Stomach smooth muscle (tissue), 2 donors: ENCODE measurements around the gene ZGPAT.
"Not testable (repeated sequence)": the region's sequence is repeated elsewhere in the genome, so short reads cannot be mapped to it uniquely, and the experiment has no call there.

Source experiments
- H3K27ac ChIP-seq: one replicate; pipeline ENCODE4 v1.7.0; 2013; ENCODE audit warnings: mild to moderate bottlenecking, low read length, inconsistent platforms
- H3K27me3 ChIP-seq, 2 donors: one replicate each; pipeline ENCODE4 v1.7.0; 2013; ENCODE audit warnings: low read length in 2 of 2; ENCODE audit not compliant: insufficient read depth in 2 of 2, control insufficient read depth in 1 of 2
- H3K36me3 ChIP-seq, 2 donors: one replicate each; pipeline ENCODE4 v1.7.0; 2013; ENCODE audit warnings: low read length in 2 of 2; ENCODE audit not compliant: control insufficient read depth in 2 of 2, insufficient read depth in 2 of 2
- H3K4me1 ChIP-seq: one replicate; pipeline ENCODE4 v1.7.0; 2013; ENCODE audit warnings: low read length; ENCODE audit not compliant: control insufficient read depth, insufficient read depth
- H3K4me3 ChIP-seq, 2 donors: one replicate each; pipeline ENCODE4 v1.7.0; 2013; ENCODE audit warnings: low read length in 2 of 2
- H3K9ac ChIP-seq, 2 donors: one replicate each; pipeline ENCODE4 v1.7.0; 2013; ENCODE audit warnings: low read length in 2 of 2, mild to moderate bottlenecking in 1 of 2
- H3K9me3 ChIP-seq, 2 donors: one replicate each; pipeline ENCODE4 v1.7.0; 2013; ENCODE audit warnings: low read length in 2 of 2; ENCODE audit not compliant: control insufficient read depth in 2 of 2
- donor health status: healthy.
- donor health status: Pancreatic carcinoma.

ZGPAT gene

DNA sequence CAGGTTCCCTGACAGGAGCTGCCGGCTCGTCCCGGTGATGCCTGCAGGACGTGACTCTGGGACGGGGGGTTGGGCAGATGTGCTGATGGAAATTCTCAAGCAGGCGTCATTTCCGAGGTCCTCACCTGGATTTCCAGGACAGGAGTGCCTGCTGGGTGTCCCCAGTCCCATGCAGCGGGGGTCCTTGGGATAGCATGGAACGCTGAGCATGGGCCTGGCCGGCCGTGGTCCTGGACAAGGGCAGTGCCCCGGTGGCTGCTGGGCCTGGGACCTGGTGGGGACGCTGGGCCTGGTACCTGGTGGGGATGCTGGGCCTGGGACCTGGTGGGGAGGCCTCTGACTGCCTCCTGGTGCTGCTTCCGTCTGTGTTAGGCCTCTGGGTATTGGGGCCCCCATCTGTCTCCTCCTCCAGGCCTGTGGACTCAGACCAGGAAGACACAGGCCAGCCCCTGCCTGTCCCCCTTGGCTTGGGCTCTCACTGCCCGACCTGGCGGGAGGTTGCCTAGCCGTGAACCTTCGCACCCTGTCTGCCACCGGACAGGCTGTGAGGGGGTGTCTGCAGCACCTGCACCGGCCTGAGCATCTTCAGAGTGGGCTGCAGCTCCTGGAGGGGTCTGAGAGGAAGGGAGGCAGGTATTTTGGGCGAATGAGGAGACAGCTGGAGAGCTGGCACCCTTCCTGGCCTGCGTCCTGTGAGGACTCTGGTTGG, 43.5 kb upstream of the ZGPAT start:
- Histone ChIP-seq H3K4me3 (no peak overlapping the region), H3K27ac (no peak overlapping the region), H3K27me3 (no peaks in the 10 kb centered on the region), H3K9me3 (no peaks in the 10 kb centered on the region), H3K9ac (no peak overlapping the region), H3K4me1 (peaks cover 3% of the 10 kb centered on the region), H3K36me3 (peaks cover 39 to 41% of the 10 kb centered on the region in 2 donors)

DNA sequence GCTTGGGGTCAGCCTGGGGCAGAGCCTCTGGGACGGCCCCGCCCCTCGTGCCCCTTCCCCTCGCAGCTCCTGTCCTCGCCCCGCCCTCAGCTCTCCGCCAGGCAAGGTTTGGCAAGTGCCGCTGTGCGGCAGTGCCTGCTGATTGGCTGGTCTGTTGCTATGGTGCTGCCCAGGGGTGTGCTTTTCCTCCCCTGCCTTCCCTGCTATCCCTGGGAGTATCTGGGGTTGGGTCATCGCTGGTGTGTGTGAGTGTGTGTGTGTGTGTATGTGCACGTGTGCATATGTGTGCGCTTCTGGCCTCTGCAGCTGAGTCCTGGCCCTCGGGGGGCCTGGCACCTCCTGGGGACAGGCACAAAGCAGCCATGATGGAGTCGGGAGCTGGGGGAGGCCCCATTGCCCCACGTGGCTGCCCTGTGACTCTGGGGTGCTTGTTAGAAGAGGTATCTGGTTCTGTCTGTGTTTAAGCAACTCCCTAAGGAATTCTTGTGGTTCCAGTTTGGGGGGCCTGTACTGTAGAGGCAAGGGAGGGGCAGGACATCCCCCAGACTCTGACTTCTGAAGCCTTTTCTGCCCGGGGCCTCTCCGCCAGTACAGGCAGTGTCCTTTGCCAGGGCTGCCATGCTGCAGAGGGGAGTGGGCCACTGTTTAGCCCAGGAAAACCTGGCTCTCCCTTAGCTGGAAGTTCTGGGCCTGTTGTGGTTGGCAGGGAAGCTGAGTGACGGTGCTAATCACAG, 42.8 kb upstream of the ZGPAT start:
- no peak overlapping the region for H3K9ac ChIP-seq
- H3K4me3 ChIP-seq: no peak overlapping the region
- H3K4me1 ChIP-seq: no peaks in the 10 kb centered on the region
- H3K9me3 ChIP-seq: no peaks in the 10 kb centered on the region
- H3K27ac ChIP-seq: no peak overlapping the region
- no peaks in the 10 kb centered on the region for H3K27me3 ChIP-seq
- H3K36me3 ChIP-seq: peaks cover 41% of the 10 kb centered on the region in 2 donors

DNA sequence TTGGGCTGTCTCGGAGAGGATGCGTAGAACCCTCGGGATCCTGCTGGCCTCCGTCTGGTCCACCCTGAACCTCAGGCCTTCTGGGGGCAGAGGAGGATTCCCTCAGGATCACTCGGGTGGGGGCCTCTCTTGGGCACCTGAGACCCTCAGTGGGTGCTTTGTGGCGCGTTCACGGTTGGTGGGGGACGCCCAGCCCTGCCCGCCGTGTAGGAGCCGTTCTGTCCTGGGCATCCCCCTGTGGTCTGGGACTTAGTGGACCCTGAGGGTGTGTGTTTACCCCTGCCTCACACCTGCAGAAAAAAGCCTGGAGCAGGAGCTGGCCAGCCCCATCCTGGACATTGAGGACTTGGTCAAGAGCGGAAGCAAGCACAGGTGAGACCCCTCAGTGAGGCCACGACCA, 42.1 kb upstream of the ZGPAT start:
- Histone ChIP-seq H3K4me1 (no peaks in the 10 kb centered on the region), H3K27me3 (no peaks in the 10 kb centered on the region), H3K4me3 (no peak overlapping the region), H3K36me3 (peaks cover 41 to 43% of the 10 kb centered on the region in 2 donors), H3K9ac (no peak overlapping the region), H3K9me3 (no peaks in the 10 kb centered on the region), H3K27ac (no peak overlapping the region)

DNA sequence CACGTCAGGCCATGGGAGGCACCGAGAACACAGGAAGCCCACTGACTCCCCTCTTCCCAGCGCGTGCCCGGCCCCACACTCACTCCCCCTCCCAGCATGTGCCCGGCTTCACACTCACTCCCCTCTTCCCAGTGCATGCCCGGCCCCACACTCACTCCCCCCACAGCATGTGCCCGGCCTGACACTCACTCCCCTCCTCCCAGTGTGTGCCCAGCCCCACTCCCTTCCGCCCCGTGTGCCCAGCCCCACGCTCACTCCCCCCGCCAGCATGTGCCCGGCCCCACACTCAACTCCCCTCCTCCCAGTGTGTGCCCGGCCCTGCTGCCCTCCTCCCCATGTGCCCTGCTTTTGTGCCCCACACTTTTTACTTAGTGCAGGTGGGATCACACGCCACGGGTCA, 40.0 kb upstream of the ZGPAT start:
- H3K27me3 ChIP-seq: no peaks in the 10 kb centered on the region

DNA sequence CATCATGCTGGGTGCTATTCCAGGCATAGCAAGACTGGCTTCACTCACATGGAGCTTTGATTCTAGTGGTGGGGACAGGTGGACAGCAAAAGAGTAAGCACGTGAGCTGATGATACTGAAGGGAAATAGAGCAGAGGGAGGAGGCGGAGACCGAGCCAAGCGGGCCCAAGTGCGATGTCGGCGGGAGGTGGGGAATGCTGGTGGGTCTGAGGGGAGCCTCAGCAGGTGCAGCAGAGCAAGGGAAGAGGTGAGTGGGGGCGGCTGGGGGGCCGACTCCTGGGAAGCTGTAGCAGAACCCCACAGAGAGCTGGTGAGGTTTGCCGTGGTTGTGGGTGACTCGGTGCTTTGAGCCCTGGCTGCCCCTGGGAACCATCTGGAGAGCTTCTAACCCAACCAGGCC, 39.5 kb upstream of the ZGPAT start:
- no peak overlapping the region for H3K9ac ChIP-seq
- peaks cover 29 to 32% of the 10 kb centered on the region in 2 donors for H3K36me3 ChIP-seq

More for the DNA sequence above, 40.0 kb upstream of the ZGPAT start:
- H3K36me3 ChIP-seq: peaks cover 32 to 37% of the 10 kb centered on the region in 2 donors
- H3K27ac ChIP-seq: no peak overlapping the region
- no peak overlapping the region for H3K4me3 ChIP-seq
- no peaks in the 10 kb centered on the region for H3K9me3 ChIP-seq
- H3K9ac ChIP-seq: no peak overlapping the region
- H3K4me1 ChIP-seq: no peaks in the 10 kb centered on the region

DNA sequence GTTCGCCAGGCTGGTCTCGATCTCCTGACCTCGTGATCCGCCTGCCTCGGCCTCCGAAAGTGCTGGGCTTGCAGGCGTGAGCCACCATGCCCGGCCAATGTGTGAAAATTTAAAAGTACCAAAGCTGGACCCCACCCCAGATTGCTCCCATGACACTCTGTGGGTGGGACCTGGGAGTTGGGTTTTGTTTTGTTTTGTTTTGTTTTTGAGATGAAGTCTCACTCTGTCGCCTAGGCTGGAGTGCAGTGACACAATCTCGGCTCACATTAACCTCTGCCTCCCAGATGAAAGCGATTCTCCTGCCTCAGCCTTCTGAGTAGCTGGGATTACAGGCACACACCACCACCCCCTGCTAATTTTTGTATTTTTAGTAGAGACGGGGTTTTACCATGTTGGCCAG, 36.1 kb upstream of the ZGPAT start:
- H3K9me3 ChIP-seq, H3K27ac ChIP-seq, H3K27me3 ChIP-seq, H3K9ac ChIP-seq, H3K4me3 ChIP-seq, H3K4me1 ChIP-seq: not testable (repeated sequence)
- peaks cover 35 to 36% of the 10 kb centered on the region in 2 donors for H3K36me3 ChIP-seq

More for the DNA sequence above, 39.5 kb upstream of the ZGPAT start:
- Histone ChIP-seq H3K27ac (no peak overlapping the region), H3K9me3 (no peaks in the 10 kb centered on the region), H3K27me3 (no peaks in the 10 kb centered on the region), H3K4me1 (no peaks in the 10 kb centered on the region), H3K4me3 (no peak overlapping the region)

DNA sequence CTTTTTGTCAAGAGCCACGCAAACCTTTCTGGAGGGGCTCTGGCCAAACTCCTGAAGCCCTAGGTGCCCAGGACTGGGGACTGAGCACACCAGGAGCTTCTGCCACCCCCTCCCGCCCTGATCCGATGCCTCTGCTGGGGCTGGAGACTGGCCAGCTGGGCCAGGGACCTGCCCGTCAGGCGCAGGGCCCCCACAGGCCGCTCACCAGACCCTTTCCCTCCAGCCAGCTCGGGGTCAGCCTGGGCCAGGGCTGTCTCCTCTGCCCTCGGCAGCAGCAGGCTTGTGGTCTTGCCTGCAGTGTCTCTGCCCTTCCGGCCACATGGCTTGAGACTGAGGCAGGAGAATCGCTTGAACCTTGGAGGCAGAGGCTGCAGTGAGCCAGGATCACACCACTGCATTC, 35.2 kb upstream of the ZGPAT start:
- Histone ChIP-seq H3K9ac (no peak overlapping the region), H3K27ac (no peak overlapping the region), H3K36me3 (peaks cover 30 to 32% of the 10 kb centered on the region in 2 donors), H3K4me1 (no peaks in the 10 kb centered on the region), H3K27me3 (no peaks in the 10 kb centered on the region), H3K4me3 (no peak overlapping the region), H3K9me3 (no peaks in the 10 kb centered on the region)

DNA sequence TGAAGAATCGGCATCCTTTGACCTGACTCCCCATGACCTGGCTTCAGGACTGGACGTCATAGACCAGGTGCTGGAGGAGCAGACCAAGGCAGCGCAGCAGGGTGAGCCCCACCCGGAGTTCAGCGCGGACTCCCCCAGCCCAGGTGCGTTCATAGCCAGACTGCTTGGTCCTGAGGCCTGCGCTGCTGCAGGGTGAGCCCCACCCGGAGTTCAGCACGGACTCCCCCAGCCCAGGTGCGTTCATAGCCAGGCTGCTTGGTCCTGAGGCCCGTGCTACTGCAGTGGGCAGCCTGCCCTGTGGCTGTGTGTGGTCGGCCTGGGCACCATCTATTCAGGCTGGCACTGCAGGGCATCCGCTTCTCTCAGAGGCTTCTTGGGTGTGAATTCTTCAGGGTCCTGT, 33.9 kb upstream of the ZGPAT start:
- H3K36me3 ChIP-seq: peaks cover 25 to 32% of the 10 kb centered on the region in 2 donors

DNA sequence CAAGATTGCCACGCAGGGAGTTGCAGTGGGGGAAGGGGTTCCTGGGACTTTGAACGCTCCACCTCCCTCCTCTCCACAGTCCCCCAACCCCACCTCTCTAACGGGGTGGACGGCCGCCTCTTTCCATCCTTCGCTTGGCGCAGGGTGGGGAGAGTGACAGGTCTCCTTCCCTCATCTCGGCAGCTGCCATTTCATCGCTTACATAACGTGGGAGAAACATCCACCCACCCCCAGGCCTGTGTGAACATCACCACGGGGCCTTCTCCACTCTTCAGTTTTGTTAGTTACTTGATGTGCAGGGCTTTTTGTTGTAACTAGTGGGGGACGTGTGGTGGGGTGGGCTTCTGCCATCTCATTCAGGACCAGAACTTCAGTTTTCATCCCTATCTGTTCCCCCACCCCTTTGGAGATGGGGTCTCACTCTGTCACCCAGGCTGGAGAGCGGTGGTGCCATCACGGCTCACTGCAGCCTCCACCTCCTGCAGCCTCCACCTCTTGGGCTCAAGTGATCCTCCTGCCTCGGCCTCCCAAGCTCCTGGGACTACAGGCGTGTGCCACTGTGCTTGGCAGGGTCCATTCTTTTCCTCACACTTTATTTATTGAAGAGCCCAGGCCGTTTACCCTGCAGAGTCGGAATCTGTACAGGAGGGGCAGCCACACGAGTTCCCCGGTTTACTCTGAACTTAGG, 32.0 kb upstream of the ZGPAT start:
- Histone ChIP-seq H3K36me3 (peaks cover 18 to 31% of the 10 kb centered on the region in 2 donors), H3K27ac (no peak overlapping the region), H3K9ac (no peak overlapping the region), H3K9me3 (no peaks in the 10 kb centered on the region), H3K4me3 (no peak overlapping the region), H3K27me3 (no peaks in the 10 kb centered on the region), H3K4me1 (no peaks in the 10 kb centered on the region)

More for the DNA sequence above, 33.9 kb upstream of the ZGPAT start:
- H3K27ac ChIP-seq: no peak overlapping the region
- H3K4me3 ChIP-seq: no peak overlapping the region
- H3K27me3 ChIP-seq: no peaks in the 10 kb centered on the region
- H3K4me1 ChIP-seq: no peaks in the 10 kb centered on the region
- no peaks in the 10 kb centered on the region for H3K9me3 ChIP-seq
- no peak overlapping the region for H3K9ac ChIP-seq

DNA sequence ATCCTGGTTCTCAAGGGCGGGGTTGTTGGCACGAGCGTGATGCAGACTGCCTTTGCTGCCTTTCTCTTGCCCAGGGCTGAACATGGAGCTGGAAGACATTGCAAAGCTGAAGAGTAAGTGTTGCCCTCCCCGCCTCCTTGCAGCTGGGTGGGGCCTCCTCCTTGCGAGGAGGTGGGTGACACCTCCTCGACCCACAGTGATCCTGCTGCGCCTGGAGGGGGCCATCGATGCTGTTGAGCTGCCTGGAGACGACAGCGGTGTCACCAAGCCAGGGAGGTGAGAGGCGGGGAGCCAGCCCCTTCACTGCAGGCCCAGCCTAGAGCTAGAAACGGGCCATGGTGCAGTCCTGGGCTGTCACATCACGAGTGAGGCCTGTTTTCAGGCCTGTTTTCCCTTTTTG, 29.8 kb upstream of the ZGPAT start:
- Histone ChIP-seq H3K36me3 (peaks cover 15 to 28% of the 10 kb centered on the region in 2 donors), H3K27me3 (no peaks in the 10 kb centered on the region), H3K9me3 (no peaks in the 10 kb centered on the region), H3K9ac (no peak overlapping the region), H3K27ac (no peak overlapping the region), H3K4me1 (peaks cover 16% of the 10 kb centered on the region), H3K4me3 (no peak overlapping the region)
